ACC112 (cell line): ENCODE measurements around the gene TXNL4B.

Experiments
- H2AFZ ChIP-seq: fragments of 200-600 bp; sonication (generic); one replicate; pipeline ENCODE4 v1.6.0; 2017; ENCODE audit warnings: antibody characterized with exemption, low read length; ENCODE audit not compliant: unreplicated experiment
- H3K27ac ChIP-seq: fragments of 200-600 bp; sonication (generic); 2 replicates; pipeline ENCODE4 v1.5.1; 2014; ENCODE audit warnings: low read depth, mild to moderate bottlenecking, antibody characterized with exemption, low read length, moderate library complexity
- H3K27me3 ChIP-seq: fragments of 200-600 bp; sonication (generic); 2 replicates; pipeline ENCODE4 v1.6.1; 2014; ENCODE audit warnings: mild to moderate bottlenecking, antibody characterized with exemption, low read length, moderate library complexity, mixed read lengths; ENCODE audit not compliant: insufficient read depth
- H3K36me3 ChIP-seq: fragments of 200-600 bp; sonication (generic); 2 replicates; pipeline ENCODE4 v1.6.1; 2016; ENCODE audit warnings: mild to moderate bottlenecking, antibody characterized with exemption, low read length, moderate library complexity, mixed read lengths; ENCODE audit not compliant: insufficient read depth
- H3K4me1 ChIP-seq: fragments of 200-600 bp; sonication (generic); one replicate; pipeline ENCODE4 v1.6.1; 2016; ENCODE audit warnings: low read length, mixed read lengths; ENCODE audit not compliant: insufficient read depth, unreplicated experiment, control insufficient read depth
- H3K4me3 ChIP-seq: fragments of 200-600 bp; sonication (generic); 2 replicates; pipeline ENCODE4 v1.5.1; 2014; ENCODE audit warnings: mild to moderate bottlenecking, low read depth, low read length
- H3K79me2 ChIP-seq: fragments of 200-600 bp; sonication (generic); one replicate; pipeline ENCODE4 v1.6.0; 2016; ENCODE audit warnings: low read length; ENCODE audit not compliant: control insufficient read depth, unreplicated experiment, insufficient read depth

TXNL4B gene

GRCh38 chr16:72126429-72126765 is 33.0 kb upstream of the TXNL4B start:
- Histone ChIP-seq H3K27ac (no peak overlapping the region), H2AFZ (no peak overlapping the region), H3K4me3 (no peak overlapping the region), H3K79me2 (no peaks in the 10 kb centered on the region), H3K36me3 (no peaks in the 10 kb centered on the region), H3K4me1 (no peaks in the 10 kb centered on the region), H3K27me3 (no peaks in the 10 kb centered on the region; the same call in 1 of the 2 replicates)

DNA sequence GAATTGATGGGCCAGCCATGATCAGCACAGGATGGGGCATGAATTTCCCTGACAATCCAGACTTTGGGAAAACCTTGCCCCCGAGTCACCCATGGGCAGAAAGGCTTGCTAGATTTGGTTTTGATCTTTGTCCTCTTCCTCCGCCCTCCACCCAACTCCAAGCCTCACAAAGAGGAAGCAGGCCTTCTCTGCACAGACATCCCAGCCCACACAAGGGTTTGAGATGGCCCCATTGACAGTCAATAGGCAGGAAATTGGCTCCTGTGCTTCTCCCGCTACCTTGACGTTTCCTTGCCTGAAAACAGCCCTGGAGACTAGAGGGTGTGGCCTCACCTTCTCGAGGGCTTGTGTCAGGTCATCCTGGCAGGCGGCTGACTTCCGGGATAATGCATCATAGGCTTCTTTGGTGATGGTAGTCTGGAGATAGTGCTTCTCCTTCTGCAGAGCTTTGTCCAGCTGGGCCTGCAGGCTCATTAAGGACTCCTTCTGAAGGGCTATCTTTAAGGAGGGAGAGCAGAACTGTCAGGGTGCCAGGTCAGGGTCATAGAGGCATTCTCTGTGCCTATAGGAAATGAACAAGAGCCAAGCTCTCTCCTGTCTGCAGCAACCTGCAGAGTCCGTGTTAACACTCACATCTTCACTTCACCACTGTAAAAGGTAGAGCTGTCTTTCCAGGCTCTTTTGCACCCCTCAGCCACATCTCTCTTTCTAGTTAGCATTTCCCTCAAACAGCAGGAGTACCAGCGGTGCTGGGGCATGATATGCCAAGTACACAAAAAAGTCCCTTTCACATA is 32.4 kb upstream of the TXNL4B start:
- no peaks in the 10 kb centered on the region for H3K79me2 ChIP-seq
- no peak overlapping the region for H2AFZ ChIP-seq
- H3K27me3 ChIP-seq, result no peaks in the 10 kb centered on the region; the same call in 1 of the 2 replicates
- H3K4me1 ChIP-seq, result no peaks in the 10 kb centered on the region
- no peak overlapping the region for H3K4me3 ChIP-seq
- no peak overlapping the region for H3K27ac ChIP-seq
- no peaks in the 10 kb centered on the region for H3K36me3 ChIP-seq

DNA sequence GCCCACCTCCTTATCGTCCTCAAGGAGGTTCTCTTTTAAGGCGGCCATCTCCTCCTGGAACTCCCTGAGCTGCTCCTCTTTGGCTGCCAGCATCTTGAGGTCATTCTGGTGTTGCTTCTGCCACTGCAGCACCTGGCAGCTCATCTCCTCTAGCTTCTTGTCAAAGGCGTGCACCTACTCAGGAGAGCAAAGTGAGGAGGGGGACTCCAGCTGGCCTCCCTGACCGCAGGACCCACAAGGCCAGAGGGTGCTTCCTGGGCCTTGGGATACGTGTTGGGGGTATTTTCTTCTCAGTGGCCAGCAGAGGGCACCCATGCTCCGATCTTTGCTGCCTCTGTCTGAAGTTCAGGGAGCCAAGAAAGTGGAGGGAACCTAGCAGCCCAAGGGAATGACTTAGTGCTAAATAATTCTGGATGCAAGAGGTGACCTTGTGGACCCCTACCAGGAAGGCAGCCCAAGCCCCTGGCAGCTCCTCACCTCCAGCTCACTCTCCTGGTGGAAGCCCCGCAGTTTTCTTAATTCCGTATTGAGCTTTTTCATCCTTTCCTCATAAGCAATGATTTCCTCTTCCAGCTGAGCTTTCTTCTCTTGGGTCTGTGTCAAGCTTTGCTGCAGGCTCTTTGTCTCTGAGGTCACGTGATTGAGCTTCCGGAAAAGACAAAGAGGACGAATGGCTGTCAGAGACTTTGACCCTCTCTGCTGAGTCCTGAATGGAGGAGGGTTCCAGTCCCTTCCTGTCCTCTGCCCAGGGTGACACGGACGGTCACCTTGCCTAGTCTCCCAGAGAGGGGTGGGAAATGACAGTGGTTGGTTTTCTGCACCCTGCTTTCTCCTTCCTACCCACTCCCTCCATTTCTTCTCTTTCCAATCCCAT is 31.6 kb upstream of the TXNL4B start:
- Histone ChIP-seq H3K36me3 (no peaks in the 10 kb centered on the region), H3K4me3 (no peak overlapping the region), H3K79me2 (no peaks in the 10 kb centered on the region), H2AFZ (peak overlapping the region; percentile 17), H3K4me1 (no peaks in the 10 kb centered on the region), H3K27me3 (no peaks in the 10 kb centered on the region), H3K27ac (no peak overlapping the region)

- Histone ChIP-seq H3K4me1 (no peaks in the 10 kb centered on the region), H3K4me3 (no peak overlapping the region), H3K36me3 (no peaks in the 10 kb centered on the region)
Observed at GRCh38 chr16:72124148-72124547, 30.7 kb upstream of the TXNL4B start.

GRCh38 chr16:72123426-72123825 is 30.0 kb upstream of the TXNL4B start:
- Histone ChIP-seq H2AFZ (no peak overlapping the region), H3K79me2 (no peaks in the 10 kb centered on the region), H3K27ac (no peak overlapping the region), H3K36me3 (no peaks in the 10 kb centered on the region), H3K4me3 (no peak overlapping the region), H3K4me1 (no peaks in the 10 kb centered on the region), H3K27me3 (no peaks in the 10 kb centered on the region)

More at GRCh38 chr16:72124148-72124547, 30.7 kb upstream of the TXNL4B start:
- Histone ChIP-seq H3K27me3 (no peaks in the 10 kb centered on the region), H3K27ac (no peak overlapping the region), H3K79me2 (no peaks in the 10 kb centered on the region), H2AFZ (no peak overlapping the region)

GRCh38 chr16:72122916-72123315 is 29.5 kb upstream of the TXNL4B start:
- Histone ChIP-seq H2AFZ (no peak overlapping the region), H3K27me3 (no peaks in the 10 kb centered on the region), H3K4me1 (no peaks in the 10 kb centered on the region), H3K4me3 (no peak overlapping the region), H3K79me2 (no peaks in the 10 kb centered on the region), H3K36me3 (no peaks in the 10 kb centered on the region), H3K27ac (no peak overlapping the region)

DNA sequence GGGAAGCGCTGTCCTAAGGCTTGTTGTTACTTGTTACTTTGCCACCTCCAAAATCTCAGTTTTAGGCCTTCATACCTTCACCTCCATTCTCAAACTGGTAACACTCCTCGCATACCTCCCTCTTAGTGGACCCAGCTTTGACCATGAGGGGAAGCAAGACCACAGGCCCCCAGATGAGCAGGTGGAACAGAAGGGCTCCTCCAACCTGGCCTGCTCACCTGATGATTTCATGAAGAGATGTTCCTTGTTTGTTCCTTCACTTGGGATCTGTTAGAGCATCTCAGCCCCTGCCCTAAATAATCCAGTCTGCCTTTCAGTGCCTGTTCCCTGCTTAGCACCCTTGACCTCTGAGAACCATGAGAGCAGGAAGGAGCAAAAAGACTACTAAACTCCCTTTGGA is 28.9 kb upstream of the TXNL4B start:
- H3K27ac ChIP-seq, result no peak overlapping the region
- no peaks in the 10 kb centered on the region for H3K27me3 ChIP-seq
- H3K36me3 ChIP-seq, result no peaks in the 10 kb centered on the region
- no peak overlapping the region for H3K4me3 ChIP-seq
- no peaks in the 10 kb centered on the region for H3K79me2 ChIP-seq
- no peak overlapping the region for H2AFZ ChIP-seq
- H3K4me1 ChIP-seq, result no peaks in the 10 kb centered on the region

DNA sequence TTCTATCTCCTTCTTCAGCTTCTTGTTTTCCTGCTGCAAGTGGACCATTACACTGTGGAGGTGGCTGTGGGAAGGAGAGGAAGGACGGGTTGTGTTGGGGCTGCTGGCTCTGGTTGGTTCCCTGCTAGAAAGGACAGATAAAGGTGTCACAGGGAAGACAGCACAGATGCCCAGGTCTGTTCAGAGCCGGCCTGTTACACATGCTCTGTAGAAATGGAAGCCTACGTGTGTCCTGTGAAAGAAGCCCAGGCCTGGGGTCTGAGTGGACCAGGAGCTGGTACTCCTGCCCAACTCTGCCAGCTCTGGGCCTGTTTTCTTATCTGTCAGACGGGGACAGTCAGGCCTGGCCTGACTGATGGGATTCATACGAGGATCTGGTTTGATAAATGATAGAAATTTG is 26.6 kb upstream of the TXNL4B start:
- Histone ChIP-seq H3K36me3 (no peaks in the 10 kb centered on the region), H3K27me3 (no peaks in the 10 kb centered on the region), H3K27ac (no peak overlapping the region), H2AFZ (no peak overlapping the region), H3K4me1 (no peaks in the 10 kb centered on the region), H3K4me3 (no peak overlapping the region), H3K79me2 (no peaks in the 10 kb centered on the region)

- Histone ChIP-seq H3K4me3 (no peak overlapping the region), H3K27me3 (no peaks in the 10 kb centered on the region), H3K36me3 (peaks cover 21% of the 10 kb centered on the region), H3K27ac (no peak overlapping the region), H2AFZ (no peak overlapping the region), H3K79me2 (no peaks in the 10 kb centered on the region), H3K4me1 (no peaks in the 10 kb centered on the region)
Observed at GRCh38 chr16:72113616-72113945, 20.2 kb upstream of the TXNL4B start.

- H3K4me3 ChIP-seq, result no peak overlapping the region
- H3K4me1 ChIP-seq, result no peaks in the 10 kb centered on the region
- H3K79me2 ChIP-seq, result no peaks in the 10 kb centered on the region
- no peak overlapping the region for H2AFZ ChIP-seq
- H3K27me3 ChIP-seq, result no peaks in the 10 kb centered on the region
- no peak overlapping the region for H3K27ac ChIP-seq
- H3K36me3 ChIP-seq, result peaks cover 26% of the 10 kb centered on the region
Observed at GRCh38 chr16:72112906-72113615, 19.6 kb upstream of the TXNL4B start.
